ENCODE data around the gene PCDHB16.
"Not testable (repeated sequence)": the region's sequence is repeated elsewhere in the genome, so short reads cannot be mapped to it uniquely, and the experiment has no call there.

The PCDHB16 gene

DNA sequence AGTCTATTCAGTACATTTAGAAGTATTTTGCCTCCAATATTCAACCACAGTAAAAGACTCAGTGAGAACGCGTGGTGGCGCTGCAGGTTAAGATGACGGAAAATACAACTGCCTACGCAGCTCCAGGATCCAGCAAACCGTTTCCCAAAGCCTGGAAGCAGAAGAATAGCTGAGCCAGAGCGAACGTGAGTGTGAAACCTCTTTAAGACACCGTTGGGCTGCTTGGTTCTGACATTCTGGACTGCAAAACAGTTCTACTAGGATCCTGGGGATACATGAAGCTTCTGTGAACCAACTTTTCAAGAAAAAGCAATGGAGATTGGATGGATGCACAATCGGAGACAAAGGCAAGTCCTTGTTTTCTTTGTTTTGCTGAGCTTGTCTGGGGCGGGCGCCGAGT, at the start of gene PCDHB16:
Gene PCDHB16, plus strand, starts transcription at position 140 of the 400 bp plus-strand sequence. Its CDS starts 173 bp downstream, at position 313.
- no peak for DNase-seq (ENCODE audit: low read depth in 2 of 2)

GRCh38 chr5:141135030-141135717, 47.0 kb upstream of the PCDHB16 start, which contains the start of gene PCDHB5:
TSS of gene PCDHB5 (plus strand) at chr5:141135206. CDS start at chr5:141135435, 229 bp downstream.
- DNase-seq (ENCODE audit: low read depth in 2 of 2) = no peak

GRCh38 chr5:141135718-141136266, 46.4 kb upstream of the PCDHB16 start:
- no peak for DNase-seq (ENCODE audit: low read depth in 2 of 2)

DNA sequence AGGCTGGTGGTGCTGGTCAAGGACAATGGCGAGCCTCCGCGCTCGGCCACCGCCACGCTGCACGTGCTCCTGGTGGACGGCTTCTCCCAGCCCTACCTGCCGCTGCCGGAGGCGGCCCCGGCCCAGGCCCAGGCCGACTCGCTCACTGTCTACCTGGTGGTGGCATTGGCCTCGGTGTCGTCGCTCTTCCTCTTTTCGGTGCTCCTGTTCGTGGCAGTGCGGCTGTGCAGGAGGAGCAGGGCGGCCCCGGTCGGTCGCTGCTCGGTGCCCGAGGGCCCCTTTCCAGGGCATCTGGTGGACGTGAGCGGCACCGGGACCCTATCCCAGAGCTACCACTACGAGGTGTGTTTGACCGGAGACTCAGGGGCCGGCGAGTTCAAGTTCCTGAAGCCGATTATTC, 44.8 kb upstream of the PCDHB16 start:
- not testable (repeated sequence) for DNase-seq (ENCODE audit: low read depth in 2 of 2)

DNA sequence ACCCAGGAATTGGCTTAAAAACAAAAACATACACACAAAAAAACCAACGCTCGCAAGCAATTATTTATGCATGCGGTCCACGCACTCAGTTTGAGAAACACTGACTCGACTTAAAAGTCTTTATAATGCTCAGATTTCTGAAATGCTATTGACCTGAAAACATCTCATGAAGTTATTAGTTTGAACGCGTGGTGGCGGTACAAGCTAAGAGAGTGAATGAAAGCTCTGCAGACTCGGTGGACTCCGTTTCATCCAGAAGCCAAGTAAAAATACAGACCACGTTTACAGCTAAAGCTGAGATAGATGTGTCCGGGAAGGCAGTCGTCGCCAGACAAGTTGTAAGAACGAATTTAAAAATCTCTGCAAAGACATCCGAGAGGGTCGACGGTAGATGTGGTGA, 32.4 kb upstream of the PCDHB16 start, which contains the start of gene PCDHB6:
Gene PCDHB6, plus strand, starts transcription at position 246 of the 400 bp plus-strand sequence. CDS start 201 bp downstream, outside the sequence.
- DNase-seq (ENCODE audit: low read depth in 2 of 2) = no peak

DNA sequence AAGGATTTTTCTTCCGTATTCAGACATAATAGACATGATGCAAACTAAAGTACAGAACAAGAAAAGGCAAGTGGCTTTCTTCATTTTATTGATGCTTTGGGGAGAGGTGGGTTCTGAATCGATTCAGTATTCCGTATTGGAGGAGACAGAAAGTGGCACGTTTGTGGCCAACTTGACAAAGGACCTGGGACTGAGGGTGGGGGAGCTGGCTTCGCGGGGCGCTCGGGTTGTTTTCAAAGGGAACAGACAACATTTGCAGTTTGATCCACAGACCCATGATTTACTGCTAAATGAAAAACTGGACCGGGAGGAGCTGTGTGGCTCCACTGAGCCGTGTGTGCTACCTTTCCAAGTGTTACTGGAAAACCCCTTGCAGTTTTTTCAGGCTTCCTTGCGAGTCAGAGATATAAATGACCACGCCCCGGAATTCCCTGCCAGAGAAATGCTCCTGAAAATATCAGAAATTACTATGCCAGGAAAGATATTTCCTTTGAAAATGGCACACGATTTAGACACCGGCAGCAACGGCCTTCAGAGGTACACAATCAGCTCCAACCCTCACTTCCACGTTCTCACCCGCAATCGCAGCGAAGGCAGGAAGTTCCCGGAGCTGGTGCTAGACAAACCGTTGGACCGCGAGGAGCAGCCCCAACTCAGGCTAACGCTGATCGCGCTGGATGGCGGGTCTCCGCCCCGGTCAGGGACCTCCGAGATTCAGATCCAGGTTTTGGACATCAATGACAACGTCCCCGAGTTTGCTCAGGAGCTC, 31.8 kb upstream of the PCDHB16 start:
- DNase-seq (ENCODE audit: low read depth in 2 of 2) = no peak

GRCh38 chr5:141150993-141151325, 31.2 kb upstream of the PCDHB16 start:
- DNase-seq (ENCODE audit: low read depth in 2 of 2) = no peak

DNA sequence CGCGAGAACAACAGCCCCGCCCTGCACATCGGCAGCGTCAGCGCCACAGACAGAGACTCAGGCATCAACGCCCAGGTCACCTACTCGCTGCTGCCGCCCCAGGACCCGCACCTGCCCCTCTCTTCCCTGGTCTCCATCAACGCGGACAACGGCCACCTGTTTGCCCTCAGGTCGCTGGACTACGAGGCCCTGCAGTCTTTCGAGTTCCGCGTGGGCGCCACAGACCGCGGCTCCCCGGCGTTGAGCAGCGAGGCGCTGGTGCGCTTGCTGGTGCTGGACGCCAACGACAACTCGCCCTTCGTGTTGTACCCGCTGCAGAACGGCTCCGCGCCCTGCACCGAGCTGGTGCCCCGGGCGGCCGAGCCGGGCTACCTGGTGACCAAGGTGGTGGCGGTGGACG, 30.6 kb upstream of the PCDHB16 start:
- not testable (repeated sequence) for DNase-seq (ENCODE audit: low read depth in 2 of 2)

DNA sequence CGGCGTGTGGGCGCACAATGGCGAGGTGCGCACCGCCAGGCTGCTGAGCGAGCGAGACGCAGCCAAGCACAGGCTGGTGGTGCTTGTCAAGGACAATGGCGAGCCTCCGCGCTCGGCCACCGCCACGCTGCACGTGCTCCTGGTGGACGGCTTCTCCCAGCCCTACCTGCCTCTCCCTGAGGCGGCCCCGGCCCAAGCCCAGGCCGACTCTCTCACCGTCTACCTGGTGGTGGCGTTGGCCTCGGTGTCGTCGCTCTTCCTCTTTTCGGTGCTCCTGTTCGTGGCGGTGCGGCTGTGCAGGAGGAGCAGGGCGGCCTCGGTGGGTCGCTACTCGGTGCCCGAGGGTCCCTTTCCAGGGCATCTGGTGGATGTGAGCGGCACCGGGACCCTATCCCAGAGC, 30.1 kb upstream of the PCDHB16 start:
- not testable (repeated sequence) for DNase-seq (ENCODE audit: low read depth in 2 of 2)

- DNase-seq (ENCODE audit: low read depth in 2 of 2) = no peak
These were observed 26.4 kb upstream of the PCDHB16 start for GRCh38 chr5:141155540-141156374.

DNA sequence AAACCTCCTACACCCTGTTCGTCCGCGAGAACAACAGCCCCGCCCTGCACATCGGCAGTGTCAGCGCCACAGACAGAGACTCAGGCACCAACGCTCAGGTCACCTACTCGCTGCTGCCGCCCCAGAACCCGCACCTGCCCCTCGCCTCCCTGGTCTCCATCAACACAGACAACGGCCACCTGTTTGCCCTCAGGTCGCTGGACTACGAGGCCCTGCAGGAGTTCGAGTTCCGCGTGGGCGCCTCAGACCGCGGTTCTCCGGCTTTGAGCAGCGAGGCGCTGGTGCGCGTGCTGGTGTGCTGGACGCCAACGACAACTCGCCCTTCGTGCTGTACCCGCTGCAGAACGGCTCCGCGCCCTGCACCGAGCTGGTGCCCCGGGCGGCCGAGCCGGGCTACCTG, 24.8 kb upstream of the PCDHB16 start:
- not testable (repeated sequence) for DNase-seq (ENCODE audit: low read depth in 2 of 2)

DNA sequence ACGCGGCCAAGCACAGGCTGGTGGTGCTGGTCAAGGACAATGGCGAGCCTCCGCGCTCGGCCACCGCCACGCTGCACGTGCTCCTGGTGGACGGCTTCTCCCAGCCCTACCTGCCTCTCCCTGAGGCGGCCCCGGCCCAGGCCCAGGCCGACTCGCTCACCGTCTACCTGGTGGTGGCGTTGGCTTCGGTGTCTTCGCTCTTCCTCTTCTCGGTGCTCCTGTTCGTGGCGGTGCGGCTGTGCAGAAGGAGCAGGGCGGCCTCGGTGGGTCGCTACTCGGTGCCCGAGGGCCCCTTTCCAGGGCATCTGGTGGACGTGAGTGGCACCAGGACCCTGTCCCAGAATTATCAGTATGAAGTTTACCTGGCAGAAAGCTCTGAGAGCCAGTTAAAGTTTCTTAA, 24.3 kb upstream of the PCDHB16 start:
- not testable (repeated sequence) for DNase-seq (ENCODE audit: low read depth in 2 of 2)

DNA sequence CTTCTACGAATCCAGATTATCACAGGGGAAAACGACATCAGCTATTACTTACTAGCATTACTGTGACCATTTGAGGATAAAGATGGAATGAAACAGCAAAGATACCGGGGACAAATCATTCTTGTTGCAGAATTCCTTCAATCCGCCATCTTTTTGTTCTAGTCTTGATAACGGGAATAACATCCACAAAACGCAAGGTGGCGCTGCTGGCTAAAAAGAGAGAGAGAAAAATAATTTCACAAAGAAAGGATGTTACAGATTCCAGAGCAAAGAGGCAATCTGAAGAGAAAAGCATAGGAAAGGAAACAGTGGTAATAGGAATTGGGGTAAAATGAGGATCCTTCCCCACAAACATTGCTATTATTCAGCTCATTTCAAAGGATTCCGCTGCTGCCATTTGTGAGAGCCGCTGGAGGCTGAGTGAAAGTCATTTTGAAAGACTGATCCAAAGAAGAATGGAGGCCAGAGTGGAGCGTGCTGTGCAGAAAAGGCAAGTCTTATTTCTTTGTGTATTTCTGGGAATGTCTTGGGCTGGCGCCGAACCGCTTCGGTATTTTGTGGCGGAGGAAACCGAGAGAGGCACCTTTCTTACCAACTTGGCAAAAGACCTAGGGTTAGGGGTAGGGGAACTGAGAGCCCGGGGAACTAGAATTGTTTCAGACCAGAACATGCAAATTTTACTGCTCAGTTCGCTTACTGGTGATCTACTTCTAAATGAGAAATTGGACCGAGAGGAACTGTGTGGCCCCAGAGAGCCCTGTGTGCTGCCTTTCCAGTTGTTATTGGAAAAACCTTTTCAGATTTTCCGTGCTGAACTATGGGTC, 9.6 kb upstream of the PCDHB16 start, which contains the start of gene PCDHB7:
Gene PCDHB7, plus strand, starts transcription at position 264 of the 824 bp plus-strand sequence. Its CDS starts 192 bp downstream, at position 456.
- no peak for DNase-seq (ENCODE audit: low read depth in 2 of 2)

GRCh38 chr5:141174291-141175104, 7.7 kb upstream of the PCDHB16 start:
- not testable (repeated sequence) for DNase-seq (ENCODE audit: low read depth in 2 of 2)

DNA sequence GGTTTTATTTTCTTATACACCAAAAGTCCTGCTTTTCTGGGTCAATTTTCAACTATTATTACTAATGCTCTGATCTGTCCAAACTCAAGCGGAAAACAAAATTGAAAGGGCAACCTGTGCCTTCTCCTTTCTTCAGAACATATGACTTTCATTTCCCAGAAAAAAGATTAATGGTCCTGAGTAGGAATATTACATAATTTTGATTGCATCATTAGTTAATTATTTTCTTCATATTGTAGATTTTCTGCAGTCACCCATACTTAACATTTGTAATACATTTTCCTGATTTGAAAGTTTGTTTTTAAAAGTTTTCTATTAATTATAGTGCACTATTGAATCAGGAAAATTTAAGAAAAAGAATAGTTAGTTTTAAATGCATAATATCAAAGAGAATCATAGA, 6.3 kb upstream of the PCDHB16 start:
- DNase-seq (ENCODE audit: low read depth in 2 of 2) = no peak

- not testable (repeated sequence) for DNase-seq (ENCODE audit: low read depth in 2 of 2)
These were observed 4.5 kb upstream of the PCDHB16 start, which contains the start of gene PCDHB8 for GRCh38 chr5:141177577-141178191. TSS of gene PCDHB8 (plus strand) at chr5:141177790. CDS start at chr5:141178035, 245 bp downstream.

DNA sequence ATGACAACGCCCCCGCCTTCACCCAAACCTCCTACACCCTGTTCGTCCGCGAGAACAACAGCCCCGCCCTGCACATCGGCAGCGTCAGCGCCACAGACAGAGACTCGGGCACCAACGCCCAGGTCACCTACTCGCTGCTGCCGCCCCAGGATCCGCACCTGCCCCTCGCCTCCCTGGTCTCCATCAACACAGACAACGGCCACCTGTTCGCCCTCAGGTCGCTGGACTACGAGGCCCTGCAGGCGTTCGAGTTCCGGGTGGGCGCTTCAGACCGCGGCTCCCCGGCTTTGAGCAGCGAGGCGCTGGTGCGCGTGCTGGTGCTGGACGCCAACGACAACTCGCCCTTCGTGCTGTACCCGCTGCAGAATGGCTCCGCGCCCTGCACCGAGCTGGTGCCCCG, 2.8 kb upstream of the PCDHB16 start:
- DNase-seq (ENCODE audit: low read depth in 2 of 2) = not testable (repeated sequence)

DNA sequence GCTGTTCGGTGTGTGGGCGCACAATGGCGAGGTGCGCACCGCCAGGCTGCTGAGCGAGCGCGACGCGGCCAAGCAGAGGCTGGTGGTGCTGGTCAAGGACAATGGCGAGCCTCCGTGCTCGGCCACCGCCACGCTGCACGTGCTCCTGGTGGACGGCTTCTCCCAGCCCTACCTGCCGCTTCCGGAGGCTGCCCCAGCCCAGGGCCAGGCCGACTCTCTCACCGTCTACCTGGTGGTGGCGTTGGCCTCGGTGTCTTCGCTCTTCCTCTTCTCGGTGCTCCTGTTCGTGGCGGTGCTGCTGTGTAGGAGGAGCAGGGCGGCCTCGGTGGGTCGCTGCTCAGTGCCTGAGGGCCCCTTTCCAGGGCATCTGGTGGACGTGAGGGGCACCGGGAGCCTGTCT, 2.3 kb upstream of the PCDHB16 start:
- not testable (repeated sequence) for DNase-seq (ENCODE audit: low read depth in 2 of 2)

GRCh38 chr5:141180313-141180712, 1.9 kb upstream of the PCDHB16 start:
- DNase-seq (ENCODE audit: low read depth in 2 of 2) = no peak
